ENCODE data around the gene BPIFA2.

- TF ChIP-seq, protein P1, sequence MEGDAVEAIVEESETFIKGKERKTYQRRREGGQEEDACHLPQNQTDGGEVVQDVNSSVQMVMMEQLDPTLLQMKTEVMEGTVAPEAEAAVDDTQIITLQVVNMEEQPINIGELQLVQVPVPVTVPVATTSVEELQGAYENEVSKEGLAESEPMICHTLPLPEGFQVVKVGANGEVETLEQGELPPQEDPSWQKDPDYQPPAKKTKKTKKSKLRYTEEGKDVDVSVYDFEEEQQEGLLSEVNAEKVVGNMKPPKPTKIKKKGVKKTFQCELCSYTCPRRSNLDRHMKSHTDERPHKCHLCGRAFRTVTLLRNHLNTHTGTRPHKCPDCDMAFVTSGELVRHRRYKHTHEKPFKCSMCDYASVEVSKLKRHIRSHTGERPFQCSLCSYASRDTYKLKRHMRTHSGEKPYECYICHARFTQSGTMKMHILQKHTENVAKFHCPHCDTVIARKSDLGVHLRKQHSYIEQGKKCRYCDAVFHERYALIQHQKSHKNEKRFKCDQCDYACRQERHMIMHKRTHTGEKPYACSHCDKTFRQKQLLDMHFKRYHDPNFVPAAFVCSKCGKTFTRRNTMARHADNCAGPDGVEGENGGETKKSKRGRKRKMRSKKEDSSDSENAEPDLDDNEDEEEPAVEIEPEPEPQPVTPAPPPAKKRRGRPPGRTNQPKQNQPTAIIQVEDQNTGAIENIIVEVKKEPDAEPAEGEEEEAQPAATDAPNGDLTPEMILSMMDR (conservative IDR thresholded peaks at IDR 0.05; ENCODE audit: low read length), result no peak
- TF ChIP-seq EZH2phosphoT487 (IDR thresholded peaks at IDR 0.05; ENCODE audit: borderline replicate concordance), result no peak
Observed at GRCh38 chr20:33202451-33202850, 34.5 kb downstream of the BPIFA2 start.

Data from Loucy (cell line).